GM19238 (cell line): Measurements from ENCODE around the gene CHKA.
"Not testable (repeated sequence)": the region's sequence is repeated elsewhere in the genome, so short reads cannot be mapped to it uniquely, and the experiment has no call there.

Experiments
- DNase-seq: peaks from one replicate; pipeline ENCODE4 v3.0.0; 2011; ENCODE audit warnings: low spot score; ENCODE audit not compliant: insufficient read length

Gene CHKA

GRCh38 chr11:68116126-68116525 is 5.1 kb downstream of the CHKA start:
- DNase-seq = no peak

- no peak for DNase-seq
Observed at GRCh38 chr11:68115285-68115684, 5.9 kb downstream of the CHKA start.

GRCh38 chr11:68113986-68114385 is 7.2 kb downstream of the CHKA start:
- DNase-seq = no peak

GRCh38 chr11:68107689-68108088 is 13.5 kb downstream of the CHKA start:
- no peak for DNase-seq

- DNase-seq = no peak
Observed at GRCh38 chr11:68106165-68106940, 14.8 kb downstream of the CHKA start.

GRCh38 chr11:68099474-68100405 is 21.4 kb downstream of the CHKA start:
- no peak for DNase-seq

- no peak for DNase-seq
Observed at GRCh38 chr11:68099057-68099456, 22.1 kb downstream of the CHKA start.

GRCh38 chr11:68096962-68097361 is 24.2 kb downstream of the CHKA start:
- no peak for DNase-seq

- no peak for DNase-seq
Observed at GRCh38 chr11:68093565-68093964, 27.6 kb downstream of the CHKA start.

GRCh38 chr11:68092946-68093345 is 28.2 kb downstream of the CHKA start:
- not testable (repeated sequence) for DNase-seq

- no peak for DNase-seq
Observed at GRCh38 chr11:68092411-68092810, 28.8 kb downstream of the CHKA start.

- no peak for DNase-seq
Observed at GRCh38 chr11:68090706-68091105, 30.5 kb downstream of the CHKA start.

- no peak for DNase-seq
Observed at GRCh38 chr11:68090287-68090686, 30.9 kb downstream of the CHKA start.

- DNase-seq = no peak
Observed at GRCh38 chr11:68089679-68090078, 31.5 kb downstream of the CHKA start.

GRCh38 chr11:68083517-68083916 is 37.7 kb downstream of the CHKA start:
- DNase-seq = no peak

- no peak for DNase-seq
Observed at GRCh38 chr11:68082481-68082880, 38.7 kb downstream of the CHKA start.

GRCh38 chr11:68081691-68082090 is 39.5 kb downstream of the CHKA start:
- DNase-seq = no peak

- DNase-seq = no peak
Observed at GRCh38 chr11:68080860-68081259, 40.3 kb downstream of the CHKA start.

- no peak for DNase-seq
Observed at GRCh38 chr11:68077617-68078582, 43.3 kb downstream of the CHKA start.

- DNase-seq = no peak
Observed at GRCh38 chr11:68076371-68077042, 44.7 kb downstream of the CHKA start.
